Left lung (tissue), 10 donors: ENCODE results near the gene OASL. TPM values are rescaled to one million over a fixed set of nuclear protein-coding genes. Genes with fewer than 3 reads are reported as not detected.

Experiments used
- ATAC-seq: fragments of 200-7000 bp; cut with Tn5 transposase; one replicate; pipeline ENCODE4 v1.9.1; 2020; ENCODE audit warnings: moderate library complexity
- DNase-seq, 4 donors: peaks; one replicate each; pipeline ENCODE4 v3.0.0-alpha.2; 2013 to 2020
- H3K27ac ChIP-seq, 2 donors: fragments of 200-600 bp; sonication (generic) in 1 of 2; one replicate each; pipeline versions ENCODE4 v1.5.0 to v1.8.0; 2020 to 2021
- H3K27me3 ChIP-seq, 2 donors: fragments of 200-600 bp; sonication (generic) in 1 of 2; one replicate each; pipeline versions ENCODE4 v1.5.0 to v1.8.0; 2020 to 2021
- H3K36me3 ChIP-seq, 2 donors: fragments of 200-600 bp; sonication (generic) in 1 of 2; one replicate each; pipeline versions ENCODE4 v1.5.0 to v1.8.0; 2020 to 2021
- H3K4me1 ChIP-seq, 2 donors: fragments of 200-600 bp; one replicate each; pipeline ENCODE4 v1.8.0; 2021
- H3K4me3 ChIP-seq, 2 donors: fragments of 200-600 bp; sonication (generic) in 1 of 2; one replicate each; pipeline versions ENCODE4 v1.5.0 to v1.8.0; 2020 to 2021; ENCODE audit warnings: mild to moderate bottlenecking in 1 of 2
- H3K9me3 ChIP-seq, 2 donors: fragments of 200-600 bp; sonication (generic) in 1 of 2; one replicate each; pipeline versions ENCODE4 v1.5.0 to v1.8.0; 2020 to 2021
- intact Hi-C, 2 donors: fragments of 100-400 bp; cut with DNase I; formaldehyde crosslinking; loops; one replicate each; pipeline versions ENCODE4 v1.11.2 to v1.14.2; 2022
- polyA plus RNA-seq, 6 donors: library from polyadenylated mRNA; unstranded; fragments of 120-200 nt; gene quantifications; one replicate each; pipeline ENCODE4 v1.2.1, GENCODE V29; 2013; ENCODE audit not compliant: insufficient read length in 6 of 6
- total RNA-seq, 2 donors: library from RNA; stranded (reverse); fragmentation: NEBNext Ultra II Directional; extraction: Animal tissue kit (Norgen Biotek cat#: 25700); gene quantifications; one replicate each; pipeline ENCODE4 v1.2.1, GENCODE V29; 2021
- TF ChIP-seq, protein P1 (sequence below), 2 donors: fragments of 200-600 bp; sonication (generic) in 1 of 2; IDR thresholded peaks; one replicate each; pipeline versions ENCODE4 v1.5.0 to v1.8.0; 2021; ENCODE audit warnings: antibody characterized with exemption in 2 of 2
- donor health status: DM: no; HTN: yes; CAD: no.
- donor health status: DM: no; HTN: no; CAD: no.

The OASL gene
- total and polyA plus RNA-seq, 8 donors: 0.06 to 11.9 (median 0.32) TPM; not detected in 1

DNA sequence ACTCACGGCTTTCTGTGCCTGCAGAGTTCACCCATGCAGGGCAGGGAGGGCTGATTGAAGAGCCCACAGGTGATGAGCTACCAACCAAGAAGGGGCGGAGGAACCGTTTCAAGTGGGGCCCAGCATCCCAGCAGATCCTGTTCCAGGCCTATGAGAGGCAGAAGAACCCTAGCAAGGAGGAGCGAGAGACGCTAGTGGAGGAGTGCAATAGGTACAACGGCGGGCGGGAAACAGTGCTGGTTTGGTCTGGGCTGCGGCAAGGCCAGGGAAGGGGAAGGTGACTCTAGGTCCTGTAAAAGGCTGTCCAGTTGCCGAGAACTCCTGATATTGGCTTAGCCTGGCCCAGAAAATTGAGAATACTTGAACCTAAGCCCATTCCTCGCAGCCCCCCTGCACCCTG, 45.5 kb downstream of the OASL start:
- no peak overlapping the region for H3K4me3 ChIP-seq
- H3K27me3 ChIP-seq: no peaks in the 10 kb centered on the region
- intact Hi-C loops: no loop called here
- H3K27ac ChIP-seq: no peak overlapping the region
- DNase-seq (peak in 1 of 4 donors; percentile 40), ATAC-seq (no peak)
- no peaks in the 10 kb centered on the region for H3K4me1 ChIP-seq
- no peaks in the 10 kb centered on the region for H3K36me3 ChIP-seq
- TF ChIP-seq, protein P1, sequence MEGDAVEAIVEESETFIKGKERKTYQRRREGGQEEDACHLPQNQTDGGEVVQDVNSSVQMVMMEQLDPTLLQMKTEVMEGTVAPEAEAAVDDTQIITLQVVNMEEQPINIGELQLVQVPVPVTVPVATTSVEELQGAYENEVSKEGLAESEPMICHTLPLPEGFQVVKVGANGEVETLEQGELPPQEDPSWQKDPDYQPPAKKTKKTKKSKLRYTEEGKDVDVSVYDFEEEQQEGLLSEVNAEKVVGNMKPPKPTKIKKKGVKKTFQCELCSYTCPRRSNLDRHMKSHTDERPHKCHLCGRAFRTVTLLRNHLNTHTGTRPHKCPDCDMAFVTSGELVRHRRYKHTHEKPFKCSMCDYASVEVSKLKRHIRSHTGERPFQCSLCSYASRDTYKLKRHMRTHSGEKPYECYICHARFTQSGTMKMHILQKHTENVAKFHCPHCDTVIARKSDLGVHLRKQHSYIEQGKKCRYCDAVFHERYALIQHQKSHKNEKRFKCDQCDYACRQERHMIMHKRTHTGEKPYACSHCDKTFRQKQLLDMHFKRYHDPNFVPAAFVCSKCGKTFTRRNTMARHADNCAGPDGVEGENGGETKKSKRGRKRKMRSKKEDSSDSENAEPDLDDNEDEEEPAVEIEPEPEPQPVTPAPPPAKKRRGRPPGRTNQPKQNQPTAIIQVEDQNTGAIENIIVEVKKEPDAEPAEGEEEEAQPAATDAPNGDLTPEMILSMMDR (IDR thresholded peaks at IDR 0.05): no peak
- no peaks in the 10 kb centered on the region for H3K9me3 ChIP-seq

DNA sequence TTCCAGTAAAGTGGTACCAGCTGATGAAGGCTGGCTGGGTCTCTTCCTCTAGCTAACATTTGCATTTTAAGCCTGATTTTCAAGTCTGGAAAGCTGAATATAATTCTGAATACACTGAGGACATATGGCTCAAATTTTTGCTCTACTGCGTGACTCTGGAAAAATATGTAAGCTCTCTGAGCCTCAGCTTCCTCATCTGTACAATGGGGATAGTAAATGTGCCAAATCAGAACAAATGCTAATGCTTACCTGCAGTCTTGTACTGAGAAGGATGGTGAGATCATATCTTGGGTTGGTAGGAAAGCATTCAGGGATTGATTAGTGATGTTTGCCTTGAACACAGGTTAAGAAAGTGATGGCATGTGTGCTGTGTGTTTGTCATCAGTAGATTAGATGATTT, 46.1 kb downstream of the OASL start:
- DNase-seq: no peak
- H3K36me3 ChIP-seq: no peaks in the 10 kb centered on the region
- TF ChIP-seq, protein P1 (IDR thresholded peaks at IDR 0.05): no peak
- no peaks in the 10 kb centered on the region for H3K27me3 ChIP-seq
- intact Hi-C loops: no loop called here
- no peak overlapping the region for H3K4me3 ChIP-seq
- no peak overlapping the region for H3K27ac ChIP-seq
- no peaks in the 10 kb centered on the region for H3K9me3 ChIP-seq
- no peak for ATAC-seq
- no peaks in the 10 kb centered on the region for H3K4me1 ChIP-seq

DNA sequence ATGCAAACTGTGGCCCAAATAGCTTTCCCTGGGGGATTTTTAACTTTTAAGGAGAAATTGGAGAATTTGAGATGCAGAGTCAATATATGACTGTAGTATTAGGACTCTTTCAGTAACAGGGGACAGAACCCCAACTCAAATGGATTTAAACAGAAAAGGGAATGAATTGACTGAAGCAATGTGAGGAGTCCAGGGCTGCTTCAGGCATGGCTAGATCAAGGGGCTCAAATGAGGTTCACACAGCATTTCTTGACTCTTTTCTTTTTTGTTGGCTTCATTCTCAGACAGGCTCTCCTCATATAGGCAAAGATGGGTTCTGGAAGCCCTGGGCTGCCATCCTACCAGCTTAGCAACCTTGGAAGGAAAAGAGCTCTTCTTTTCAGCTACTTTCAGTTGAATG, 47.1 kb downstream of the OASL start:
- TF ChIP-seq, protein P1 (IDR thresholded peaks at IDR 0.05): no peak

DNA sequence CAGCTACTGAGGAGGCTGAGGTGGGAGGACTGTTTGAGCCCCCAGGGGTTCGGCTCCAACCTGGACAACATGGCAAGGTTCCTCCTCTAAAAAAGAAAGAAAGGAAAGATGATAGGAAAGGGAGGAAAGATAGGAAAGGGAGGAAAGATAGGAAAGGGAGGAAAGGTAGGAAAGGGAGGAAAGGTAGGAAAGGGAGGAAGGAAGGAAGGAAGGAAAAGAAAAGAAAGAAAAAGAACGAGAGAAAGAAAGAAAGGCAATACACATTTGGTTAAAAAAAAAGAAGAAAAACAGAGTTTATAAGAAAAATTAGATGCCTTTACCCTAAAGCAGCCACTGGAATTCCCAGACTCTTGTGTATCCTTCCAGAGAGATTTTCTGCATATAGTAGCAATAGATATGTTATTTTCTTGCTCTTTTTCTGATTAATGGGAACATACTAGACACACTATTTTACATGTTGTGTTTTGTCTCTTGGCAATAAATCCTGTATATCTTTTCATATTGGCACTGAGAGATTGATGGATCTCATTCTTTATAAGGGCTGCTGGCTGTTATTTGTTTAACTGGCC, 48.5 kb downstream of the OASL start:
- TF ChIP-seq, protein P1 (IDR thresholded peaks at IDR 0.05): no peak
- H3K4me3 ChIP-seq: no peak overlapping the region
- intact Hi-C loops: no loop called here
- H3K4me1 ChIP-seq: no peaks in the 10 kb centered on the region
- H3K36me3 ChIP-seq: no peaks in the 10 kb centered on the region
- ATAC-seq (no peak), DNase-seq (no peak)
- H3K27ac ChIP-seq: no peak overlapping the region
- no peaks in the 10 kb centered on the region for H3K9me3 ChIP-seq
- H3K27me3 ChIP-seq: no peaks in the 10 kb centered on the region

More for the DNA sequence above, 47.1 kb downstream of the OASL start:
- Histone ChIP-seq H3K4me1 (no peaks in the 10 kb centered on the region), H3K27me3 (no peaks in the 10 kb centered on the region), H3K27ac (no peak overlapping the region), H3K4me3 (no peak overlapping the region), H3K9me3 (no peaks in the 10 kb centered on the region), H3K36me3 (no peaks in the 10 kb centered on the region)
- intact Hi-C loops: no loop called here
- no peak for ATAC-seq
- no peak for DNase-seq

DNA sequence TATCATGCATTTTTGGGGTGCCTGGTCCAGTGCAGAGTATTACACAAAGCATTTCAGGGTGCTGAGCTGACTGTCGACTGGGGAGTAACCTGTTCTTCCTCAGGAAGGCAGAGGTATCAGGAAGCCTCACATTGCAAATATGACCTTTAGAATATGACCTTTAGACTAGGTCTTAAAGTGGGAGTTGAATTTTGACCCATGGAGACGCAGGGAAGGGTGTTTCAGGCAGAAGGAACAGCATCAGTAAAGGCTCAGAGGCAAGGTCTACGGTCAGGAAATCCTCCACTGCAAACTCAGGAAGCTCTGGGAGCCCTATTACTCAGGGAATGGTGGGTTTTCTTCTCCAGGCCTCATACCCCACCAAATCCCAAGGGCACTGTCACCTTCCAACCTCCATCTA, 49.4 kb downstream of the OASL start:
- TF ChIP-seq, protein P1 (IDR thresholded peaks at IDR 0.05): no peak
- intact Hi-C loops: no loop called here

More for the DNA sequence above, 49.4 kb downstream of the OASL start:
- no peaks in the 10 kb centered on the region for H3K4me1 ChIP-seq
- H3K27ac ChIP-seq: no peak overlapping the region
- no peak for DNase-seq
- H3K4me3 ChIP-seq: no peak overlapping the region
- H3K36me3 ChIP-seq: no peaks in the 10 kb centered on the region
- no peaks in the 10 kb centered on the region for H3K27me3 ChIP-seq
- H3K9me3 ChIP-seq: no peaks in the 10 kb centered on the region
- no peak for ATAC-seq
